ENCODE results near the gene DAND5.

Gene DAND5

GRCh38 chr19:12967907-12968306 lies 1.5 kb upstream of the DAND5 start:
- no peak for DNase-seq

GRCh38 chr19:12970070-12970820 lies 869 bp downstream of the DAND5 start:
- DNase-seq = no peak

- no peak for DNase-seq
Measured at GRCh38 chr19:12973236-12973635, 3.9 kb downstream of the DAND5 start.

- DNase-seq = peak; percentile 96 to 97
Measured at GRCh38 chr19:12974301-12975220, 5.2 kb downstream of the DAND5 start.

- peak; percentile 95 for DNase-seq
Measured at GRCh38 chr19:12975221-12975741, 5.9 kb downstream of the DAND5 start.

GRCh38 chr19:12976109-12976508 lies 6.7 kb downstream of the DAND5 start:
- peak in 1 of 2 experiments; percentile 37 for DNase-seq

GRCh38 chr19:12979974-12980373 lies 10.6 kb downstream of the DAND5 start:
- DNase-seq = no peak

GRCh38 chr19:12982648-12983047 lies 13.3 kb downstream of the DAND5 start:
- no peak for DNase-seq

- no peak for DNase-seq
Measured at GRCh38 chr19:12983091-12983490, 13.7 kb downstream of the DAND5 start.

- peak; percentile 56 to 85 for DNase-seq
Measured at GRCh38 chr19:12983542-12984142, 14.3 kb downstream of the DAND5 start.

- no peak for DNase-seq
Measured at GRCh38 chr19:12984143-12984627, 14.8 kb downstream of the DAND5 start.

GRCh38 chr19:12984683-12985048 lies 15.3 kb downstream of the DAND5 start:
- DNase-seq = peak in 1 of 2 experiments; percentile 65

- DNase-seq = peak in 1 of 2 experiments; percentile 60
Measured at GRCh38 chr19:12985049-12985776, 15.8 kb downstream of the DAND5 start.

GRCh38 chr19:12986726-12987125 lies 17.4 kb downstream of the DAND5 start:
- DNase-seq = no peak

- DNase-seq = no peak
Measured at GRCh38 chr19:12987190-12987589, 17.8 kb downstream of the DAND5 start.

GRCh38 chr19:12987781-12988180 lies 18.4 kb downstream of the DAND5 start:
- no peak for DNase-seq

- no peak for DNase-seq
Measured at GRCh38 chr19:12990431-12990830, 21.1 kb downstream of the DAND5 start.

- no peak for DNase-seq
Measured at GRCh38 chr19:12990853-12991252, 21.5 kb downstream of the DAND5 start.

- DNase-seq = no peak
Measured at GRCh38 chr19:12991296-12991695, 21.9 kb downstream of the DAND5 start.

- DNase-seq = no peak
Measured at GRCh38 chr19:12992729-12993128, 23.4 kb downstream of the DAND5 start.

GRCh38 chr19:12993562-12993961 lies 24.2 kb downstream of the DAND5 start:
- no peak for DNase-seq

Measured in NCI-H524 (cell line).